PC-9 (cell line): ENCODE results near the gene SNRNP25.
"Not testable (repeated sequence)": the region's sequence is repeated elsewhere in the genome, so short reads cannot be mapped to it uniquely, and the experiment has no call there.

ENCODE experiments used
- EZH2 ChIP-seq: fragments of 200-600 bp; sonication (generic); IDR thresholded peaks from 2 replicates; pipeline ENCODE4 v1.8.0; 2017; ENCODE audit warnings: antibody characterized with exemption, low read depth
- TF ChIP-seq, protein P1 (sequence below): fragments of 200-600 bp; sonication (generic); conservative IDR thresholded peaks from 2 replicates; pipeline ENCODE4 v1.6.1; 2017; ENCODE audit warnings: mixed run types, antibody characterized with exemption, mild to moderate bottlenecking, moderate library complexity

DNA sequence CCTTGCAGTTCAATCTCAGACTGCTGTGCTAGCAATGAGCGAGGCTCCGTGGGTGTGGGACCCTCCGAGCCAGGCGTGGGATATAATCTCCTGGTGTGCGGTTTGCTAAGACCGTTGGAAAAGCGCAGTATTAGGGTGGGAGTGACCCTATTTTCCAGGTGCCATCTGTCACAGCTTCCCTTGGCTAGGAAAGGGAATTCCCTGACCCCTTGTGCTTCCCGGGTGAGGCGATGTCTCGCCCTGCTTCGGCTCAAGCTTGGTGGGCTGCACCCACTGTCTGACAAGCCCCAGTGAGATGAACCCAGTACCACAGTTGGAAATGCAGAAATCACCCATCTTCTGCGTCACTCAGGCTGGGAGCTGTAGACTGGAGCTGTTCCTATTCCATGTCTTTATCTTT, 32.7 kb upstream of the SNRNP25 start:
- TF ChIP-seq, protein P1, sequence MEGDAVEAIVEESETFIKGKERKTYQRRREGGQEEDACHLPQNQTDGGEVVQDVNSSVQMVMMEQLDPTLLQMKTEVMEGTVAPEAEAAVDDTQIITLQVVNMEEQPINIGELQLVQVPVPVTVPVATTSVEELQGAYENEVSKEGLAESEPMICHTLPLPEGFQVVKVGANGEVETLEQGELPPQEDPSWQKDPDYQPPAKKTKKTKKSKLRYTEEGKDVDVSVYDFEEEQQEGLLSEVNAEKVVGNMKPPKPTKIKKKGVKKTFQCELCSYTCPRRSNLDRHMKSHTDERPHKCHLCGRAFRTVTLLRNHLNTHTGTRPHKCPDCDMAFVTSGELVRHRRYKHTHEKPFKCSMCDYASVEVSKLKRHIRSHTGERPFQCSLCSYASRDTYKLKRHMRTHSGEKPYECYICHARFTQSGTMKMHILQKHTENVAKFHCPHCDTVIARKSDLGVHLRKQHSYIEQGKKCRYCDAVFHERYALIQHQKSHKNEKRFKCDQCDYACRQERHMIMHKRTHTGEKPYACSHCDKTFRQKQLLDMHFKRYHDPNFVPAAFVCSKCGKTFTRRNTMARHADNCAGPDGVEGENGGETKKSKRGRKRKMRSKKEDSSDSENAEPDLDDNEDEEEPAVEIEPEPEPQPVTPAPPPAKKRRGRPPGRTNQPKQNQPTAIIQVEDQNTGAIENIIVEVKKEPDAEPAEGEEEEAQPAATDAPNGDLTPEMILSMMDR: not testable (repeated sequence)
- not testable (repeated sequence) for TF ChIP-seq EZH2
